ENCODE measurements around the gene KIAA1958.
"Not testable (repeated sequence)": the region's sequence is repeated elsewhere in the genome, so short reads cannot be mapped to it uniquely, and the experiment has no call there.

The KIAA1958 gene

DNA sequence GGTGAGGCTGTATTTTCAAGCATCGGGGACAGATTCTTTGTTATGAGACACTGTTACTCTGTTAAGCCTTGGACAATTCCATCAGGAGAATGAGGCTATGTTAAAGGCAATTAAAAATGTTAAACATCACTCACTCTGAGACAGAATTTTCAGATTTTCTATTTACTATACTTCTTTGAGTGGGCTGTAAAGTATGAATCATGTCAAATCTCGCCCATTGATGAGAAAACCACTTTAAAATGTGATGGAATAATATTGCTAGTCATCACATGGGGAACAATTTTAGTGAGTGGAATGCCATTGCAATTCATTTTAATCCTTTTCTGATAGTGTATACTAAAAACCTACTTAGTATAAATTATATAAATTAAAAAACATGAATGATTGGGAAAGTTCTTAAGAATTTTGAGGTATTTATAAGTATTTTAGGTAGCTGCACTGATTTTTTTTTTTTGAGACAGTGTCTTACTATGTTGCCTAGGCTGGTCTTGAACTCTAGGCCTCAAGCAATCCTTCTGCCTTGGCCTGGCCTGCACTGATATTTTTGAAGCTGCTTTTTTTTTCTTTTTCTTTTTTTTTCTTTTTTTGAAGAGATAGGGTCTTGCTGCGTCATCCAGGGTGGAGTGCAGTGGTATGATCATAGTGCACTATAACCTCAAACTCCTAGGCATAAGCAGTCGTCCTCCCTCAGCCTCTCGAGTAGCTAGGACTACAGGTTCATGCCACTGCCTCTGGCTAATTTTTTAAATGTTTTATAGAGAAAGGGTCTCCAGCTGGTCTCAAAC lies 73.2 kb downstream of the KIAA1958 start:
- DNase-seq = no peak
- Mint-ChIP-seq H3K4me3 (no peak overlapping the region), H3K36me3 (no peaks in the 10 kb centered on the region), H3K4me1 (no peaks in the 10 kb centered on the region), H3K27me3 (no peaks in the 10 kb centered on the region), H3K27ac (no peak overlapping the region), H3K9me3 (no peaks in the 10 kb centered on the region)
- CTCF ChIA-PET = no interaction called here

DNA sequence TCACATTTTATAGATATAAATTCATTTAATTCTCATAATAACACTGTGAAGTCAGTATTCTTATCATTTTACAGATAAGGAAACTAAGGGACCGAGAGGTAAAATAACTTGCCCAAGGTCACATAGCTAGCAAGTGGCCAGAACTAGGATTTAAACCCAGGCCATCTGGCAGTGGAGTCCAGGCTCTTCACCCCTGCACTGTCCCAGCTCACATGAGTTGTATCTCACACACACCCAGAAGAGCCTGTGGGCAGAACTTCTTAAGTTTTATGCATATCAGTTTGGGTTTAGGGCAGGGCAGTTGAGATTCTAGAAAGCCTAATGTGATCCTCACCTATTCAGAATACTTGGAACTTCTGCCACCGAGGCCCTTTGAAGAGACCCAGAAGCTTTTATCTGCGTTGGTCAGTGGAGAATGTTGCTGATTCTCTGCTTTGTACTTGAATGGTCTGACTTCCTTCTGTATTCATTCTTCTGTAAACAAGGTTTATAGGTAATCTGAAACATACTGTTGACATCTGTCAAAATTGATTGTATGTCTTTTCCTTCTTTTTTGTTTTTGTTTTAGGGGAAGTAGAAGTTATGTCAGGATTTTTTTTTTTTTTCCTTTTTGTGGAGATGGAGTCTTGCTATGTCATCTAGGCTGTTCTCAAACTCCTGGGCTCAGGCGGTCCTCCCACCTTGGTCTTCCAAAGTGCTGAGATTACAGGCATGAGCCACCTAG lies 75.8 kb downstream of the KIAA1958 start:
- DNase-seq = no peak
- CTCF ChIA-PET = no interaction called here
- Mint-ChIP-seq H3K27ac (no peak overlapping the region), H3K27me3 (no peaks in the 10 kb centered on the region), H3K9me3 (no peaks in the 10 kb centered on the region), H3K36me3 (no peaks in the 10 kb centered on the region), H3K4me1 (no peaks in the 10 kb centered on the region), H3K4me3 (no peak overlapping the region)

DNA sequence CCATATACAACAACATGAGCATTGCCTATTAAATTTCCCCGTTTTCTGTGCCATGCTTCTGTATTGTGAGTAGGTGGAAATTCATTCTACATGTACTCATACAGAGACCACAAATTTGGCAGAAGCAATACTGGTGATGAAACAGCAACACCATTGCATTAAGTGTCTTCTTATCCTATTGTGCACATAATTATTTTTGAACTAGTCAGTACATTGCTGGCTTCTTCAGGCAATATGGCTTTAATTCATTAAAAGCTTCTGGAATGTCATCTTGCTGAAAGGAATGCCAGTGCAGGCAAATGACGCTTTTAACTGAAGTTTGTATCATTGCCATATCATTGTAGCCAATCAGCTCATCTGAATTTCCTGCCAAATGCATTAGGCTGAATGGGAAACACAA lies 82.6 kb downstream of the KIAA1958 start:
- Mint-ChIP-seq H3K4me1 (no peaks in the 10 kb centered on the region), H3K27me3 (no peaks in the 10 kb centered on the region), H3K36me3 (no peaks in the 10 kb centered on the region), H3K27ac (no peak overlapping the region), H3K4me3 (no peak overlapping the region), H3K9me3 (no peaks in the 10 kb centered on the region)
- DNase-seq = no peak
- CTCF ChIA-PET = no interaction called here

DNA sequence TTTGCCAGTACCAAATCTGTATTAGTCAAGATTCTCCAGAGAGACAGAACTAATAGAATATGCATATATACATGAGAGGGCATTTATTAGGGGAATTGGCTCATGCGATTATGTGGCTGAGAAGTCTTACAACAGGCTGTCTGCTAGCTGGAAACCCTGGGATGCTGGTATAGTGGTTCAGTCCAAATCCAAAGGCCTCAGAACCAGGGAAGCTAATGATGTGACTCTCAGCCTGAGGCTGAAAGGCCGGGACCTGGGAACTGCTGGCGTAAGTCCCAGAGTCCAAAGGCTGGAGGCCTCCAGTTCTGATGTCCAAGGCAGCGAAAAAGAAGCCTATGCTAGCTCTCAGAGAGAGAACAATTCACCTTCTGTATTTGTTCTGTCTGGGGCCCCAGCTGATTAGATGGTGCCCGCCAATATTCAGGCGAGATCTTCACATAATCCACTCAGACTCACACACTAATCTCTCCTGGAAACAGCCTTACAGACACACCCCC lies 84.1 kb downstream of the KIAA1958 start:
- CTCF ChIA-PET = no interaction called here
- H3K9me3 Mint-ChIP-seq = no peaks in the 10 kb centered on the region
- no peak overlapping the region for H3K4me3 Mint-ChIP-seq
- H3K27me3 Mint-ChIP-seq = no peaks in the 10 kb centered on the region
- no peak overlapping the region for H3K27ac Mint-ChIP-seq
- DNase-seq = no peak
- H3K4me1 Mint-ChIP-seq = no peaks in the 10 kb centered on the region
- peaks cover 9% of the 10 kb centered on the region for H3K36me3 Mint-ChIP-seq

DNA sequence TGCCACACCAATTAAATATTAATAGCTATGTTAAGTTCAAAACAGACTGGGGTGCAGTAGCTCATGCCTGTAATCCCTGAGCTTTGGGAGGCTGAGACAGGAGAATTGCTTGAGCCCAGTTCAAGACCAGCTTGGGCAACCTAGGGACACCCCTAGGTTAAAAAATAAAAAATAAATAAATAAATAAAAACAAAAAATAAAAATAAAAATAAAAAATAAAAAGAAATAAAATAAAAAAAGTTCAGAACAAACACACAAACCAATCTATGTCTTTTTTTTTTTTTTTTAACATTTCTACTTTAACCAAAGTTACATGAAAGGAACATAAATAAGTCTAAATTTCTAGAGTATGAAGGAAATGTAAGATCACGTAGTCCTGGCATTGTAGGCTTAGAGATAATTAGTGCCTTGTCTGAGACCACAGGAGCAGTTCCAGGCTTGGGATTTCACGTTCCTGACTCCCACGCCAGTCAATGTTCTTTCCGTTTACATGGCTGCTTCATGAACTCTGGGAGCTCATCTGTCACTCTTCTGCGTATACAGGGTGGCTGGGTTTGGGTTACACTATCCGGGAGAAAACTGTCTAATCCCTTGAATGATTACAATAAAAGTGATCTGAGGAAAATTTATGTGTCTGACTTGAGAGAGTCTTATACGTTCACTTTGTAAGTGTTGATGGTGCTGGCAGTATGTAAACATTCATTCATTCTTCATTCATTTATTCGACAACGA lies 85.2 kb downstream of the KIAA1958 start:
- DNase-seq = no peak
- no peaks in the 10 kb centered on the region for H3K27me3 Mint-ChIP-seq
- H3K27ac Mint-ChIP-seq = no peak overlapping the region
- peaks cover 9% of the 10 kb centered on the region for H3K36me3 Mint-ChIP-seq
- CTCF ChIA-PET = no interaction called here
- H3K4me3 Mint-ChIP-seq = no peak overlapping the region
- H3K4me1 Mint-ChIP-seq = no peaks in the 10 kb centered on the region
- no peaks in the 10 kb centered on the region for H3K9me3 Mint-ChIP-seq

DNA sequence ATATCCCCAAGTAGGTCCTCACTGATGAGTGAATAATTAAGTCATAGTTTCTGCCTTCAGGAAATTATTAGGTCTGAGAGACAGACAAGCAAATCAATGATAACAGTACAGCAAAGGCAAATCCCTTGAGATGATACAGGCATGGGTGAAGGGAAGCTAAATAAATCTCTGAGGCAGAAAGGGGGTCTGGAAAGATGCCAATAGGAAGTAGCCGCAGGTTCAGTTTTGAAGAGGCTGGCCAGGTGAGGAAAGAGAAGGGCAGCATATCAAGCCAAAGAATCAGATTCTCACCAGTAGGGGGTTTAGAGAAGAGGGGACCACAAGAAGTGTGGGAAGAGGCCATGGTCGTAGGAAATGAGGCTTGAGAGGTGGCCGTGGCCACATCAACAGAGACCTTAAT lies 85.8 kb downstream of the KIAA1958 start:
- Mint-ChIP-seq H3K27ac (no peak overlapping the region), H3K9me3 (no peaks in the 10 kb centered on the region), H3K27me3 (no peaks in the 10 kb centered on the region), H3K4me3 (no peak overlapping the region), H3K36me3 (peaks cover 9% of the 10 kb centered on the region), H3K4me1 (no peaks in the 10 kb centered on the region)
- CTCF ChIA-PET = no interaction called here
- DNase-seq = no peak

DNA sequence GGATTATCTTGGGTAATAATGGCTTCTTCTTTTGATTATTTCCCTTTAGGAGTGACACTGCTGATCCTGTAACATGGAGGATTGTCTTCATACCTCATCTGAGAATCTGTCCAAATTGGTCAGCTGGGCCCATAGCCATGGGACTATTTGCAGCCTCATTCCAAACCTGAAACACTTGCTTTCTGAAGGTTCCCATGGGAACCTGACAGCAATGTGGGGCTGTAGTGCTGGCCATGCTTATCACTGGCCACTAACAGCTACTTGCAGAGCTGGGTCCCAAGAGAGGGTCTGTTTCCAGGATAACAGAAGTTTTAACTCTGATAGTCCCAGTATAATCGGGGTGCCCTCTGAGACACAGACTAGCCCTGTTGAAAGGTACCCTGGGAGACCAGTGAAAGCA lies 87.4 kb downstream of the KIAA1958 start:
- H3K27me3 Mint-ChIP-seq = no peaks in the 10 kb centered on the region
- H3K36me3 Mint-ChIP-seq = peaks cover 9% of the 10 kb centered on the region
- H3K27ac Mint-ChIP-seq = no peak overlapping the region
- no peak overlapping the region for H3K4me3 Mint-ChIP-seq
- no peaks in the 10 kb centered on the region for H3K9me3 Mint-ChIP-seq
- DNase-seq = no peak
- no peaks in the 10 kb centered on the region for H3K4me1 Mint-ChIP-seq
- CTCF ChIA-PET = no interaction called here

DNA sequence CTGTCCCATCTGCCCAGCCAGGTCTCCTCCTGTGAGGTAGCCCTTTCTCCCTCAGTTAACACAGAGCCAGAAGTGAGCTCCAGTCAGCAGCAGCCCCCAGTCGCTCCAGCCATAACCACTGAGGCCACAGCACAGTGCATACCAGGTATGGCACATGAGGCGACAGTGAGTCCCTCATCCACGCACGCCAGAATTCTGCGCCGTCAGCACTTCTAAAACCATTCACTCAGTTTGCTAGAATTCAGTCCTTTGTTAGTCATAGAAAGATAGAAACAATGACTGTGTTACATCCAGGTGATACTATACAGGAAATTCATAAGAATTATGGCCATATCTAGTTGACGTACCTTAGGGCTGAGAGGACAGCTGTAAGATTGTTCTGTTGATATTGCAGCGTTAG lies 88.5 kb downstream of the KIAA1958 start:
- peaks cover 9% of the 10 kb centered on the region for H3K36me3 Mint-ChIP-seq
- H3K9me3 Mint-ChIP-seq = no peaks in the 10 kb centered on the region
- no peak overlapping the region for H3K4me3 Mint-ChIP-seq
- no peaks in the 10 kb centered on the region for H3K27me3 Mint-ChIP-seq
- CTCF ChIA-PET = no interaction called here
- no peak for DNase-seq
- H3K4me1 Mint-ChIP-seq = no peaks in the 10 kb centered on the region
- no peak overlapping the region for H3K27ac Mint-ChIP-seq

DNA sequence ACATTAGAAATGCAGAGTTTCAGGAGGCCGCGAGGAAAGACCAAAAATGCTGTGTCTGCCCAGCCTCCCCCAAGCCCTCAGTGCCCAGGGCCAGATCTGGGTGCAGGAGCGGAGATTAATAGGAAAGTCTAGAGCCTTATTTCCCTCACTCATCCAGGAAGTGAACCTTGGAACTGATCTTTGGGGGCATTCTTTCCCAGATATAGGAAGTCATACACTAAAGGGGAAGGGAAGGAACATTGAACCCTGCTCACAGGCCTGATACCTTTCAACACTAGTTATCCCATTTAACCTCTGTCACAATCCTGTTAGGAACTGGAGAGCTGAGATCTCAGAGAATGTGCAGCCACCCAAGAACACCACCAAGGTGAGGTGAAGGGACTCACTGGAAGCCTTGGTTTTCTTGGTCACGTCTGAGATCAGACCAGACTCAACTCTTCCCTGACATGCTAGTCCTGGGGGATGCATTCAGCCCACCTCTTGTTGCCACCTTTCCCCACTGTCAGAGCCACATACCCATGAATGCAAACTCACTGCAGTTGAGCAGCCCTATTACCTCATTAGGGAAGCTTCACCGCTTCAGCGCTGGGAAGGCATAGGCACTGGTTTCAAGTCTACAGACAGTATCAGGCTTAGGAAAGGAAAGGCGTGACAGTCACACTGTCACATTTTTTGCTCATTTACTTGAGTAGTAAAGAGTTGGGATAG lies 95.0 kb downstream of the KIAA1958 start:
- H3K27ac Mint-ChIP-seq = no peak overlapping the region
- CTCF ChIA-PET = no interaction called here
- DNase-seq = no peak
- no peaks in the 10 kb centered on the region for H3K36me3 Mint-ChIP-seq
- H3K27me3 Mint-ChIP-seq = no peaks in the 10 kb centered on the region
- H3K4me3 Mint-ChIP-seq = no peak overlapping the region
- no peaks in the 10 kb centered on the region for H3K9me3 Mint-ChIP-seq
- H3K4me1 Mint-ChIP-seq = no peaks in the 10 kb centered on the region

DNA sequence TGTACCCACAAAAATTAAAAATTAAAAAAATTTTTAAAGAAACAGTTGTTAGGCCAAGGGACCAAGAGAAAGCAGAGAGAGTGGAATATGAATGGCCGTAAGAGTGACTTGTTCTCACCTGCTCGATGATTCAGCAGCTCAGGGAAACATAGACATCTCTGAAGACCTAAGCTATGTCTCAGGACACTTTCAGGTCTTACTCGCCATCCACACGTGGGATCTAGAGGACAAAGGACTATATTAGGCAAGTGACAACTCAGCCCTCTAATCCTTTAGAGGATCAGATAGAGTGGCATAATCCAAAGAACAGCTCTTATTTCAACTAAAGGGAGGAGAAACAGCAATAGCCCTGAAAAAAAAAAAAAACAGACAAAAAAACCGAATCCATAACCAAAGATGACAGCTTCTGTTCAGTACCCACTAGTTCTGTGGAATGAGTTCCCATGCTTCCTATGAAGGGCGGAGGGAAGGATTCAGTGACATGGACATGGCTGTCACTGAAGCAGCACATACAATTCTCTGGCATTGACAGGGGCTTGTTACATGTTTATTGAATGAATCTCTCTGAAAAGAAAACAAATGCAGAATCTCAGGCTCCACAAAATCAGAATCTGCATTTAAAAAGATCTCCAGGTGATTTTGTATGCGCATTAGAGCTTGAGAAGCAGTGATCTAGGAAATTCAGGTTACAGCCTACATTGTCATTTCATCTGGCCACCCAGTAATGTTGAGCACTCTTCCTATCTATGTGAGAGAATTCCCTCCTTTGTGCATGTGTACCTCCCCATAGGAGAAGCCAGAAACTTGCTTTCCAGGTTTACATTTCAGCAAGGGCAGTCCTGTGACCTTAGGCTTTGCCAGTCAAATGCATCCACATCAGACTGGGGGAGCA lies 96.0 kb downstream of the KIAA1958 start:
- H3K27ac Mint-ChIP-seq = no peak overlapping the region
- DNase-seq = no peak
- H3K4me3 Mint-ChIP-seq = no peak overlapping the region
- H3K9me3 Mint-ChIP-seq = no peaks in the 10 kb centered on the region
- H3K4me1 Mint-ChIP-seq = no peaks in the 10 kb centered on the region
- H3K27me3 Mint-ChIP-seq = no peaks in the 10 kb centered on the region
- H3K36me3 Mint-ChIP-seq = no peaks in the 10 kb centered on the region
- CTCF ChIA-PET = no interaction called here

DNA sequence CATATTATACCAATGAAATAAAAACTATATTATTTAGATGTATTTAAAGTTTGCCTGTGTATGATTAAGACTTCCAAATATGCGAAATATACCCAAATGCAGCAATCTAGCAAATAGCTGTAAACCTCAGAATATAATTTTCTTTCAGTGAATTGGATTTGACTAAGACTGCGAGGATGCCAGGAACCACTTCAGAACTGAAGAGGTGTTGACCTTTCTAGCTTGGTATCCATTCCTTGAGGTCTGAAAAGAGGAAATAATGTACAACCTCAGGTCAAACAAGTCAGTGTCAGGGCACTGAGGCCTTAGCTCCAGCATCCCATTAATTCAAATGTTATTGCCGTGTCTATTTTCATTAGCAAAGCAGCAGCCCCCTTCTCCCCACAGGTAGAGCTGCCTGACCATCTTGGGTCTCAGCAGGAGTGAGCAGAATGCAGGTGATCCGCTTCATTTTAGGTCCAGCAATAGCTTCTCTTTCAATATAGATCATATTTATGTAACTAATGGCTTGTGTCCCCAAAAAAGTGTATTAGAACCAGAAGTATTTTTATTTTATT lies 100.0 kb downstream of the KIAA1958 start:
- no peaks in the 10 kb centered on the region for H3K4me1 Mint-ChIP-seq
- H3K9me3 Mint-ChIP-seq = no peaks in the 10 kb centered on the region
- H3K4me3 Mint-ChIP-seq = no peak overlapping the region
- H3K27ac Mint-ChIP-seq = no peak overlapping the region
- DNase-seq = no peak
- no peaks in the 10 kb centered on the region for H3K36me3 Mint-ChIP-seq
- H3K27me3 Mint-ChIP-seq = no peaks in the 10 kb centered on the region
- CTCF ChIA-PET = no interaction called here

DNA sequence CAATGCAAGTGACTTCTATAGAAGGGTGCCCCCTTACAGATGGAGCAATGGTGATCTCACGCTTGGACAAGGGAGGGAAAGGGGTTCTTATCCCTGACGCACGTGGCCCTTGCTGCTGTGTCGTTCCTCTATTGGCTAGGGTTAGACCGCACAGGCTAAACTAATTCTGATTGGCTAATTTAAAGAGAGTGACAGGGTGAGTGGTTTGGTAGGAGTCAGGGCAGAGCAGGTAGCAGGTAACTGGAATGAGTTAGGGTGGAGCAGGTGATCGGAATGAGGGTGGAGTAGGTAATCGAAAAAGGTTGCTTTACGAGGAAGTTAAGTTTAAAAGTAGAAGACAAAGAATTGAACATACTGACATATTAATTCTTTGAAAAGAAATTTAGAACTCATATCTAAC lies 105.2 kb downstream of the KIAA1958 start:
- H3K36me3 Mint-ChIP-seq, H3K4me3 Mint-ChIP-seq, H3K27me3 Mint-ChIP-seq, CTCF ChIA-PET, H3K27ac Mint-ChIP-seq, H3K4me1 Mint-ChIP-seq, H3K9me3 Mint-ChIP-seq, DNase-seq: not testable (repeated sequence)

DNA sequence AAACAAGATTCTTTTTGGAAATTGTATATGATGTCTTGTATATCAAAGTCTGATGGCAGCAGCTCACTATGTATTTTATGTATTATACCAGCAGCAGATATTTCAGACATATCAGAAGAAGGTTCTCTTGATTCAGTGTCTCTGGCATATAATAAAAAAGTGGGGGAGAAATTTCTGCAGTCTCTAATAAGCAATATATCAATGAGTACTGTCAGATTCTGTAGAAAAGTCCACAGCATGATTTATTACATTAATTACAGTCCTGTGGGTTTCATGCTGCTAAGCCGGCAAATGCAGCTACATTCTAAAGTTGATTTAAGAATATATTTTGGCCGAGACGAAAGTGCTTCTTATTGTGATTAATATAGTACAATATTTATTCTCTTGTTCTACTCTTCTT lies 113.1 kb downstream of the KIAA1958 start:
- Mint-ChIP-seq H3K9me3 (no peaks in the 10 kb centered on the region), H3K27ac (no peak overlapping the region), H3K4me3 (no peak overlapping the region), H3K27me3 (no peaks in the 10 kb centered on the region), H3K36me3 (no peaks in the 10 kb centered on the region), H3K4me1 (peaks cover 2% of the 10 kb centered on the region)
- CTCF ChIA-PET = interaction anchor here (0.5 to 1.0 kb wide), 3 partner anchors 106 to 502 kb away, joined by 3 read pairs; no protein-coding TSS in a partner anchor
- DNase-seq = no peak

Data from activated naive CD4-positive, alpha-beta T cell treated with anti-CD3 and anti-CD28 coated beads, Interleukin-2, amount 10 ng/mL, durations not matched to agents 7 days and 5 days (primary cell).